ENCODE measurements around the gene ARFGAP3. TPM values are rescaled to one million over a fixed set of nuclear protein-coding genes. Genes with fewer than 3 reads are reported as not detected.

The ARFGAP3 gene
- total RNA-seq, 2 donors from 2014 or later: 38.0 to 46.3 TPM

- no peak for DNase-seq
- Mint-ChIP-seq H3K9me3 (no peaks in the 10 kb centered on the region), H3K27me3 (ENCODE audit: low read depth) (no peaks in the 10 kb centered on the region), H3K4me3 (no peak overlapping the region), H3K4me1 (ENCODE audit: low read depth) (no peaks in the 10 kb centered on the region), H3K36me3 (ENCODE audit: insufficient read depth in 2 of 2) (no peaks in the 10 kb centered on the region), H3K27ac (no peak overlapping the region)
- ATAC-seq (replicated peaks in 1 of 2): no peak
Measured at GRCh38 chr22:42747701-42748513, 109.2 kb downstream of the ARFGAP3 start.

Other genes starting within 250 kb of the ARFGAP3 start
- 100 to 1,000 TPM in 1 of 2 donors, 10 to 100 TPM in 1; 84.0 to 108 TPM for gene POLDIP3, start 242.4 kb downstream of the ARFGAP3 start, total RNA-seq
- 1 to 10 TPM in 1 of 2 donors, under 1 TPM in 1; 0.31 to 1.2 TPM for gene ATP5MGL, start 216.7 kb downstream of the ARFGAP3 start, total RNA-seq
- 10 to 100 TPM; 60.7 to 67.1 TPM for gene CYB5R3, start 207.9 kb downstream of the ARFGAP3 start, total RNA-seq
- under 1 TPM in 1 of 2 donors, not detected in 1; 0.46 TPM for gene A4GALT, start 136.4 kb downstream of the ARFGAP3 start, total RNA-seq
- 10 to 100 TPM; 28.8 to 31.3 TPM for gene PACSIN2, start 157.9 kb upstream of the ARFGAP3 start, total RNA-seq
- gene TTLL1, start 232.1 kb upstream of the ARFGAP3 start, total RNA-seq: 10 to 100 TPM; 11.0 to 11.7 TPM